ENCODE measurements around the gene KCP. TPM values are rescaled to one million over a fixed set of nuclear protein-coding genes. Genes with fewer than 3 reads are reported as not detected.

Gene KCP
- total RNA-seq, 1 experiment from 2014 or later = not detected

- DNase-seq (ENCODE audit: extremely low read depth, low read depth) = no peak
Measured at GRCh38 chr7:128888756-128889095, 21.8 kb downstream of the KCP start.

- no peak for DNase-seq (ENCODE audit: extremely low read depth, low read depth)
Measured at GRCh38 chr7:128888039-128888755, 22.3 kb downstream of the KCP start.

GRCh38 chr7:128887169-128888038 lies 23.1 kb downstream of the KCP start:
- DNase-seq (ENCODE audit: extremely low read depth, low read depth) = no peak

- DNase-seq (ENCODE audit: extremely low read depth, low read depth) = no peak
Measured at GRCh38 chr7:128886391-128887168, 23.9 kb downstream of the KCP start.

GRCh38 chr7:128885370-128886187 lies 24.9 kb downstream of the KCP start:
- no peak for DNase-seq (ENCODE audit: extremely low read depth, low read depth)

GRCh38 chr7:128884561-128885369 lies 25.7 kb downstream of the KCP start:
- DNase-seq (ENCODE audit: extremely low read depth, low read depth) = no peak

GRCh38 chr7:128883622-128884448 lies 26.7 kb downstream of the KCP start:
- DNase-seq (ENCODE audit: extremely low read depth, low read depth) = peak; percentile 58

GRCh38 chr7:128882134-128882533 lies 28.4 kb downstream of the KCP start:
- DNase-seq (ENCODE audit: extremely low read depth, low read depth) = no peak

GRCh38 chr7:128881458-128882125 lies 28.9 kb downstream of the KCP start:
- no peak for DNase-seq (ENCODE audit: extremely low read depth, low read depth)

- DNase-seq (ENCODE audit: extremely low read depth, low read depth) = no peak
Measured at GRCh38 chr7:128880791-128881457, 29.6 kb downstream of the KCP start.

GRCh38 chr7:128879939-128880746 lies 30.4 kb downstream of the KCP start:
- DNase-seq (ENCODE audit: extremely low read depth, low read depth) = peak; percentile 67

GRCh38 chr7:128879461-128879938 lies 31.0 kb downstream of the KCP start:
- DNase-seq (ENCODE audit: extremely low read depth, low read depth) = no peak

- DNase-seq (ENCODE audit: extremely low read depth, low read depth) = no peak
Measured at GRCh38 chr7:128878226-128879105, 32.0 kb downstream of the KCP start.

GRCh38 chr7:128877756-128878120 lies 32.8 kb downstream of the KCP start:
- DNase-seq (ENCODE audit: extremely low read depth, low read depth) = no peak

- no peak for DNase-seq (ENCODE audit: extremely low read depth, low read depth)
Measured at GRCh38 chr7:128876978-128877755, 33.3 kb downstream of the KCP start.

All from NCI-H460 (cell line).